Spleen (tissue), 11 donors: ENCODE measurements around the gene EPHA4. TPM values are rescaled to one million over a fixed set of nuclear protein-coding genes. Genes with fewer than 3 reads are reported as not detected.

Experiments used
- DNase-seq: peaks from one replicate; pipeline ENCODE4 v3.0.0-alpha.2; 2020
- H3K27ac ChIP-seq, 8 donors: fragments of 200-600 bp; sonication (generic) in 7 of 8; 1 replicate in 4 of 8; 2 replicates in 4 of 8; pipeline versions ENCODE4 v1.5.0 to v1.8.0; 2016 to 2021; ENCODE audit warnings: inconsistent platforms in 4 of 8, mild to moderate bottlenecking in 4 of 8, moderate library complexity in 1 of 8
- H3K27me3 ChIP-seq, 7 donors: fragments of 200-600 bp; sonication (generic) in 6 of 7; replicated peaks in 1 of 7; 1 replicate in 4 of 7; 2 replicates in 3 of 7; pipeline versions ENCODE4 v1.5.0 to v1.8.0; 2016 to 2021; ENCODE audit warnings: inconsistent platforms in 3 of 7, mild to moderate bottlenecking in 1 of 7
- H3K36me3 ChIP-seq, 6 donors: fragments of 200-600 bp; sonication (generic) in 5 of 6; 1 replicate in 4 of 6; 2 replicates in 2 of 6; pipeline versions ENCODE4 v1.5.0 to v1.8.0; 2016 to 2021; ENCODE audit warnings: inconsistent platforms in 2 of 6
- H3K4me1 ChIP-seq, 6 donors: fragments of 200-600 bp; sonication (generic) in 5 of 6; 1 replicate in 3 of 6; 2 replicates in 3 of 6; pipeline versions ENCODE4 v1.5.0 to v1.8.0; 2016 to 2021; ENCODE audit warnings: inconsistent platforms in 3 of 6
- H3K4me3 ChIP-seq, 8 donors: fragments of 200-600 bp; sonication (generic) in 7 of 8; 1 replicate in 4 of 8; 2 replicates in 4 of 8; pipeline versions ENCODE4 v1.5.0 to v1.8.0; 2016 to 2021; ENCODE audit warnings: inconsistent platforms in 4 of 8, mild to moderate bottlenecking in 4 of 8, moderate library complexity in 2 of 8
- H3K9me3 ChIP-seq, 8 donors: fragments of 200-600 bp; sonication (generic) in 7 of 8; 1 replicate in 4 of 8; 2 replicates in 4 of 8; pipeline versions ENCODE4 v1.5.0 to v1.8.0; 2016 to 2021; ENCODE audit warnings: inconsistent platforms in 4 of 8
- POLR2A ChIP-seq, 3 donors: fragments of 450-650 bp; IDR thresholded peaks; one replicate each; pipeline ENCODE4 v1.5.1; 2017; ENCODE audit warnings: antibody characterized with exemption in 3 of 3, mild to moderate bottlenecking in 1 of 3
- POLR2AphosphoS5 ChIP-seq, 3 donors: sonication (generic); formaldehyde crosslinking; IDR thresholded peaks; one replicate each; pipeline ENCODE4 v1.5.1; 2017; ENCODE audit warnings: antibody characterized with exemption in 3 of 3
- WGBS, 5 donors: extraction: QIAGEN DNeasy Blood & Tissue Kit in 3 of 5; methylation state at CpG; one replicate each; pipeline versions ENCODE4 v1.1.5 to v1.1.7; 2013 to 2018; 5-methylcytosine and 5-hydroxymethylcytosine counted together
- intact Hi-C: fragments of 100-400 bp; cut with DNase I; formaldehyde crosslinking; loops from one replicate; pipeline ENCODE4 v1.15.0; 2023; ENCODE audit warnings: low total_unique reads
- polyA plus RNA-seq, 3 donors: library from polyadenylated mRNA; stranded (reverse); fragments of 200-250 nt; gene quantifications; one replicate each; pipeline ENCODE4 v1.2.1, GENCODE V29; 2013
- total RNA-seq, 7 donors: library from RNA; depleted of rRNA in 3 of 7; stranded (reverse); fragments of >200 nt in 3 of 7; fragmentation: NEBNext Ultra II Directional in 4 of 7; extraction: Animal tissue kit (Norgen Biotek cat#: 25700) in 4 of 7; gene quantifications; one replicate each; pipeline versions ENCODE4 v1.1.0 to v1.2.1, GENCODE V29; 2016 to 2021
- TF ChIP-seq, protein P1 (sequence below), 11 experiments: fragments of 200-600 bp in 7 of 11; fragments of 450-650 bp in 4 of 11; sonication (generic) in 4 of 11; IDR thresholded peaks in 8 of 11; conservative IDR thresholded peaks in 3 of 11; 1 replicate in 7 of 11; 2 replicates in 4 of 11; pipeline versions ENCODE4 v1.4.0 to v1.8.0; 2016 to 2021; ENCODE audit warnings: antibody characterized with exemption in 11 of 11, inconsistent platforms in 4 of 11, mild to moderate bottlenecking in 1 of 11
- donor health status: healthy with polysubstance abuse.
- donor health status: DM: no; HTN: no; CAD: no; lungs with moderate emphysema.
- donor health status: DM: no; HTN: no; CAD: no.
- donor health status: Bipolar disorder and iron deficiency.
- donor health status: healthy.
- donor health status: DM: no; HTN: no; CAD: no.
- donor health status: DM: yes; HTN: yes; CAD: no.

EPHA4 gene
- total and polyA plus RNA-seq, 10 donors, result 0.80 to 21.0 (median 14.0) TPM

DNA sequence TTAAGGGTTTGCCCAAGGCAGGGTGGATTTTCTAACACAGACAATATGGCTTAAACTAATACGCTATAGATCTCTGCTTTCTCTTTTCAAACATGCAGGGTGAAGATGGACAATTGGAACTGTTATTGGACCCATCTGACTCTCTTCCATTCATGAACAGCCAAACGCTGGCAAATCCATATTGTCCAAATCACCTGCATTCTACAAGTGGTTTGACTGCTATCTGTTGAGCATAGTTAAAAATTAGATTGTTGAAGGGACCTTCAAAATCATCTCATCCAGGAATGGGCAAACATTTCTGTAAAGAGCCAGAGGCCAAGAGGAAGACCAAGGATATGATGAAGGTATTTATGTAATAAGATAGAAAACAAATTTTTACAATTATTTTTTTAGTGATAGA is 65.6 kb downstream of the EPHA4 start:
- intact Hi-C loops, result no loop called here
- no peak for DNase-seq
- WGBS, 5 donors, result 94 to 100% (median 96%) methylated on average over 2 of the region's 2 CpGs
- TF ChIP-seq POLR2AphosphoS5 (IDR thresholded peaks at IDR 0.05) (no peak), POLR2A (IDR thresholded peaks at IDR 0.05) (no peak)
- TF ChIP-seq, protein P1, sequence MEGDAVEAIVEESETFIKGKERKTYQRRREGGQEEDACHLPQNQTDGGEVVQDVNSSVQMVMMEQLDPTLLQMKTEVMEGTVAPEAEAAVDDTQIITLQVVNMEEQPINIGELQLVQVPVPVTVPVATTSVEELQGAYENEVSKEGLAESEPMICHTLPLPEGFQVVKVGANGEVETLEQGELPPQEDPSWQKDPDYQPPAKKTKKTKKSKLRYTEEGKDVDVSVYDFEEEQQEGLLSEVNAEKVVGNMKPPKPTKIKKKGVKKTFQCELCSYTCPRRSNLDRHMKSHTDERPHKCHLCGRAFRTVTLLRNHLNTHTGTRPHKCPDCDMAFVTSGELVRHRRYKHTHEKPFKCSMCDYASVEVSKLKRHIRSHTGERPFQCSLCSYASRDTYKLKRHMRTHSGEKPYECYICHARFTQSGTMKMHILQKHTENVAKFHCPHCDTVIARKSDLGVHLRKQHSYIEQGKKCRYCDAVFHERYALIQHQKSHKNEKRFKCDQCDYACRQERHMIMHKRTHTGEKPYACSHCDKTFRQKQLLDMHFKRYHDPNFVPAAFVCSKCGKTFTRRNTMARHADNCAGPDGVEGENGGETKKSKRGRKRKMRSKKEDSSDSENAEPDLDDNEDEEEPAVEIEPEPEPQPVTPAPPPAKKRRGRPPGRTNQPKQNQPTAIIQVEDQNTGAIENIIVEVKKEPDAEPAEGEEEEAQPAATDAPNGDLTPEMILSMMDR (IDR thresholded peaks at IDR 0.05 in 8 of 11, conservative IDR thresholded peaks at IDR 0.05 in 3 of 11), result no peak
- Histone ChIP-seq H3K4me1 (no peaks in the 10 kb centered on the region), H3K9me3 (peaks cover 0 to 6% (median 0%) of the 10 kb centered on the region in 8 donors), H3K27me3 (no peaks in the 10 kb centered on the region), H3K36me3 (no peaks in the 10 kb centered on the region), H3K4me3 (no peak overlapping the region), H3K27ac (no peak overlapping the region)

DNA sequence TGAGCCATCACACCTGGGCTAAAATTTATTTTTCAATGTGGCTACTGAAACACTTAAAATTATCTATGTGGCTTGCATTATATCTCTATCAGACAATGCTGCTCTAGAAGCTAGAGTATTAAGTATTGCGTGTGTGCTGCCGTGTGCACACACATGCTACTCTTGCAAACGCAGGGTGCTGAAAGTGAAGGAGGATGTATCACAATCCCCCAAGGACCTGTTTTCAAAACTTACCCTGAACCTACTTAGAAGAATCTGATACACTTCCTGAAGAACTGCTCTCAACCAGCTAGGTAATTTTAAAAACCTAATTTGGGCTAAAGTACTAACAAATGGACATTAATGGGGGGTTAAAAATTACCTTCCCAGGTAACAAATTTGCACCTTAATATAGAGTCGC is 66.5 kb downstream of the EPHA4 start:
- Histone ChIP-seq H3K27ac (no peak overlapping the region), H3K4me1 (no peaks in the 10 kb centered on the region), H3K9me3 (no peaks in the 10 kb centered on the region), H3K27me3 (no peaks in the 10 kb centered on the region), H3K4me3 (no peak overlapping the region), H3K36me3 (no peaks in the 10 kb centered on the region)
- intact Hi-C loops, result no loop called here
- TF ChIP-seq, protein P1 (IDR thresholded peaks at IDR 0.05 in 8 of 11, conservative IDR thresholded peaks at IDR 0.05 in 3 of 11), result no peak
- TF ChIP-seq POLR2A (IDR thresholded peaks at IDR 0.05) (no peak), POLR2AphosphoS5 (IDR thresholded peaks at IDR 0.05) (no peak)
- 82 to 90% (median 86%) methylated on average over 4 of the region's 4 CpGs for WGBS, 5 donors
- no peak for DNase-seq

DNA sequence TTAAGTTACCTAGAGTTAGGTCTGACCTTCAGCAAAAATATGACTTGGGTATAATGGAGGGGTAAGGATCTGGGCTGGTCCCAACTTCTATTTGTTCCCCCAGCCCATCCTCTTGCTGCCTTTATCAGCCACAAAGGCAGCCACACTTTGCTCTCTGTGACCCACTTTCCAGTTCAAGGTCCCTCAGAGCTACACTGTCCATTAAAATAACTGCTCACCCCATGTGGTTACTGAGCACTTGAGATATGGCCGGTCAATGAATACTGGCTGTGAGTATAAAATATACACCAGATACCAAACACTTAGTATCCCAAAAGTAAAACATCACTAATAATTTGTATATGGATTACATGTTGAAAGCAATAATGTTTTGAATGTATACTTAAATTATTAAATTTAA is 67.2 kb downstream of the EPHA4 start:
- intact Hi-C loops, result no loop called here
- 87 to 95% (median 94%) methylated on average over 1 of the region's 1 CpG for WGBS, 5 donors
- TF ChIP-seq POLR2A (IDR thresholded peaks at IDR 0.05), result no peak
- TF ChIP-seq, protein P1 (IDR thresholded peaks at IDR 0.05 in 8 of 11, conservative IDR thresholded peaks at IDR 0.05 in 3 of 11), result no peak
- no peak for TF ChIP-seq POLR2AphosphoS5 (IDR thresholded peaks at IDR 0.05)
- Histone ChIP-seq H3K27ac (no peak overlapping the region), H3K36me3 (no peaks in the 10 kb centered on the region), H3K9me3 (no peaks in the 10 kb centered on the region), H3K27me3 (no peaks in the 10 kb centered on the region), H3K4me1 (no peaks in the 10 kb centered on the region), H3K4me3 (no peak overlapping the region)
- DNase-seq, result no peak

DNA sequence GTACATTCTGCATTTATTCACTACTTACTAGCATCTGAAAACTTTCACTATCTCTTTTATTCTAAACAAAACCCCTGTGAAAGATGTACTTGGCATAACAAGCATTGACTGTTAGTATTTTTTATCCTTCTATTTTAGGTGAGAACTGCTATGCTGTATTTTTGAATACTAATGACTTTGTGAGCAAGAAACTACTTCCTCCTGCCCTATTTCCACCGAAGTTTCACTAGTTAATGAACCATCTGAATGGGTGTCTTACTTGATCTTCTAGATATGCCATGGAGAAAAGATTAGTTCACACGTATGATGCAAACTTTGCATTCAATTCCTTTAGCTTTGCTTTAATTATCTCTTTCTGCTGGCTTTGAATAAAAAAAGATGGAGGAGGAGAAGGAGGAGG is 68.1 kb downstream of the EPHA4 start:
- intact Hi-C loops, result no loop called here
- H3K4me3 ChIP-seq, result no peak overlapping the region
- H3K4me1 ChIP-seq, result no peaks in the 10 kb centered on the region
- DNase-seq, result no peak
- 22 to 57% (median 27%) methylated on average over 2 of the region's 2 CpGs for WGBS, 5 donors
- no peaks in the 10 kb centered on the region for H3K36me3 ChIP-seq
- no peak overlapping the region for H3K27ac ChIP-seq
- H3K9me3 ChIP-seq, result no peaks in the 10 kb centered on the region
- TF ChIP-seq POLR2AphosphoS5 (IDR thresholded peaks at IDR 0.05) (no peak), POLR2A (IDR thresholded peaks at IDR 0.05) (no peak)
- TF ChIP-seq, protein P1 (IDR thresholded peaks at IDR 0.05 in 8 of 11, conservative IDR thresholded peaks at IDR 0.05 in 3 of 11), result no peak
- no peaks in the 10 kb centered on the region for H3K27me3 ChIP-seq
